ENCODE results near the gene ARID3B. TPM values are rescaled to one million over a fixed set of nuclear protein-coding genes. Genes with fewer than 3 reads are reported as not detected.
A peak's percentile ranks its signal among the peaks of the same experiment; 100 is the strongest.

The ARID3B gene
- total RNA-seq, 1 experiment from 2014 or later = 12.7 TPM

DNA sequence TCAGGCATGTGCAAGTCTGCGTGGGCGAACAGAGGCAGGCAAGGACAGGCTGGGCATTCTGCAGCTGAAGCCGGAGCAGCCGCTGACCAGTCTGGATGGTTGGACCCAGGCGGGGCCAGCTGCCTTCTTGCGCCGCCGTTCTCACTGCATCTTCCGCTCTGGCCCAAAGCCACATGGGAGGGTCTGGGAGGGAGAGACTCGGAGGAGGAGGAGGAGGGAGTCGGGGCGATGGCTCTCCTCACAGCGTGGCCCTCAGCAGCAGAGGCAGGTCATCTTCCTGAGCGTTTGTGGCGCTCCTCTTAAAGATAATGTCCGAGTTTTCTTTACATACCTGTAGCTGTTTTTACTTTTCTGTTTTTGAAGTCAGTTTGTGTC, 80.5 kb downstream of the ARID3B start:
- no peak for ATAC-seq
- in situ Hi-C loops (cut with HindIII; ENCODE audit: low pct_unique_long_range_greater_than_20kb, low sequenced_read_pairs) (no loop called here), intact Hi-C loops (cut with micrococcal nuclease; ENCODE audit: unreplicated experiment) (no loop called here)
- H3K9me3 ChIP-seq (ENCODE audit: control insufficient read depth, insufficient read depth, low read depth, low read length) = no peaks in the 10 kb centered on the region
- no TSS peak for BruUV-seq (replicated peaks)
- H3K27me3 ChIP-seq (ENCODE audit: control insufficient read depth, insufficient read depth, low read length) = no peaks in the 10 kb centered on the region
- ChIA-PET CTCF (interaction anchor here (0.5 to 2.1 kb wide), 8 partner anchors 10 to 176 kb away, joined by 3 to 10 read pairs (median 3); partner anchors contain the start of gene CYP1A1), POLR2A (no interaction called here)
- no peak overlapping the region for H3K4me3 ChIP-seq (ENCODE audit: low read depth in 2 of 2, low read length in 2 of 2)
- peaks cover 30% of the 10 kb centered on the region for H3K36me3 ChIP-seq (ENCODE audit: control insufficient read depth, insufficient read depth, low read length)
- H3K27ac ChIP-seq (ENCODE audit: low read length) = no peak overlapping the region; the same call in 1 of the 2 replicates
- TF ChIP-seq, protein P1, sequence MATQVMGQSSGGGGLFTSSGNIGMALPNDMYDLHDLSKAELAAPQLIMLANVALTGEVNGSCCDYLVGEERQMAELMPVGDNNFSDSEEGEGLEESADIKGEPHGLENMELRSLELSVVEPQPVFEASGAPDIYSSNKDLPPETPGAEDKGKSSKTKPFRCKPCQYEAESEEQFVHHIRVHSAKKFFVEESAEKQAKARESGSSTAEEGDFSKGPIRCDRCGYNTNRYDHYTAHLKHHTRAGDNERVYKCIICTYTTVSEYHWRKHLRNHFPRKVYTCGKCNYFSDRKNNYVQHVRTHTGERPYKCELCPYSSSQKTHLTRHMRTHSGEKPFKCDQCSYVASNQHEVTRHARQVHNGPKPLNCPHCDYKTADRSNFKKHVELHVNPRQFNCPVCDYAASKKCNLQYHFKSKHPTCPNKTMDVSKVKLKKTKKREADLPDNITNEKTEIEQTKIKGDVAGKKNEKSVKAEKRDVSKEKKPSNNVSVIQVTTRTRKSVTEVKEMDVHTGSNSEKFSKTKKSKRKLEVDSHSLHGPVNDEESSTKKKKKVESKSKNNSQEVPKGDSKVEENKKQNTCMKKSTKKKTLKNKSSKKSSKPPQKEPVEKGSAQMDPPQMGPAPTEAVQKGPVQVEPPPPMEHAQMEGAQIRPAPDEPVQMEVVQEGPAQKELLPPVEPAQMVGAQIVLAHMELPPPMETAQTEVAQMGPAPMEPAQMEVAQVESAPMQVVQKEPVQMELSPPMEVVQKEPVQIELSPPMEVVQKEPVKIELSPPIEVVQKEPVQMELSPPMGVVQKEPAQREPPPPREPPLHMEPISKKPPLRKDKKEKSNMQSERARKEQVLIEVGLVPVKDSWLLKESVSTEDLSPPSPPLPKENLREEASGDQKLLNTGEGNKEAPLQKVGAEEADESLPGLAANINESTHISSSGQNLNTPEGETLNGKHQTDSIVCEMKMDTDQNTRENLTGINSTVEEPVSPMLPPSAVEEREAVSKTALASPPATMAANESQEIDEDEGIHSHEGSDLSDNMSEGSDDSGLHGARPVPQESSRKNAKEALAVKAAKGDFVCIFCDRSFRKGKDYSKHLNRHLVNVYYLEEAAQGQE (IDR thresholded peaks at IDR 0.05; ENCODE audit: insufficient read depth in 1 of 2, low read depth in 2 of 2, low read length in 1 of 2) = 0 out of 4 replicates have a peak, but pooled peaks of 1 of the 2 experiments have one; percentile 5
- TF ChIP-seq, protein P2, sequence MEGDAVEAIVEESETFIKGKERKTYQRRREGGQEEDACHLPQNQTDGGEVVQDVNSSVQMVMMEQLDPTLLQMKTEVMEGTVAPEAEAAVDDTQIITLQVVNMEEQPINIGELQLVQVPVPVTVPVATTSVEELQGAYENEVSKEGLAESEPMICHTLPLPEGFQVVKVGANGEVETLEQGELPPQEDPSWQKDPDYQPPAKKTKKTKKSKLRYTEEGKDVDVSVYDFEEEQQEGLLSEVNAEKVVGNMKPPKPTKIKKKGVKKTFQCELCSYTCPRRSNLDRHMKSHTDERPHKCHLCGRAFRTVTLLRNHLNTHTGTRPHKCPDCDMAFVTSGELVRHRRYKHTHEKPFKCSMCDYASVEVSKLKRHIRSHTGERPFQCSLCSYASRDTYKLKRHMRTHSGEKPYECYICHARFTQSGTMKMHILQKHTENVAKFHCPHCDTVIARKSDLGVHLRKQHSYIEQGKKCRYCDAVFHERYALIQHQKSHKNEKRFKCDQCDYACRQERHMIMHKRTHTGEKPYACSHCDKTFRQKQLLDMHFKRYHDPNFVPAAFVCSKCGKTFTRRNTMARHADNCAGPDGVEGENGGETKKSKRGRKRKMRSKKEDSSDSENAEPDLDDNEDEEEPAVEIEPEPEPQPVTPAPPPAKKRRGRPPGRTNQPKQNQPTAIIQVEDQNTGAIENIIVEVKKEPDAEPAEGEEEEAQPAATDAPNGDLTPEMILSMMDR (IDR thresholded peaks at IDR 0.05) = no peak
- no peak for DNase-seq (ENCODE audit: low read depth, low spot score)
- peaks cover 21% of the 10 kb centered on the region for H3K4me1 ChIP-seq (ENCODE audit: control insufficient read depth, insufficient read depth, low read length)

DNA sequence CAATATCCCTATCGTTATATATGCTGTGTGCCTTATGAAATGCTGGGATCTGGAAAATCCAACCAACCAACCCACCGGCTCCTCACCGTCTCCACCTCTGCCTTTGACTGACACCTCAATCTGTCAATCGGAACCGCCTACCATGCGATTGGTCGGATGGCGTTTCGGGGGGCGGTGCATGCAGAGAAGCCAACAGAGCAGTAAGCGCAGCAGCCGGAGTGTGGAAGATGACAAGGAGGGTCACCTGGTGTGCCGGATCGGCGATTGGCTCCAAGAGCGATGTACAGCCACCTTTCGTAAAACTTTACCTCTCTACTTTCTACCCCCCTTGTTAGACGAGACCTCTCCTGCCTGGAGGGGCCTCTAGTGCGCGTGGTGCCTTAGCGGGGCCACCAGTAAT, 80.9 kb downstream of the ARID3B start:
- Histone ChIP-seq H3K4me3 (ENCODE audit: low read depth in 2 of 2, low read length in 2 of 2) (no peak overlapping the region), H3K27ac (ENCODE audit: low read length) (no peak overlapping the region), H3K27me3 (ENCODE audit: control insufficient read depth, insufficient read depth, low read length) (no peaks in the 10 kb centered on the region), H3K36me3 (ENCODE audit: control insufficient read depth, insufficient read depth, low read length) (peaks cover 30% of the 10 kb centered on the region), H3K9me3 (ENCODE audit: control insufficient read depth, insufficient read depth, low read depth, low read length) (no peaks in the 10 kb centered on the region), H3K4me1 (ENCODE audit: control insufficient read depth, insufficient read depth, low read length) (peaks cover 17% of the 10 kb centered on the region)
- ATAC-seq (no peak), DNase-seq (ENCODE audit: low read depth, low spot score) (no peak)
- POLR2A ChIA-PET = no interaction called here
- BruUV-seq (replicated peaks) = no TSS peak
- TF ChIP-seq POLR2AphosphoS5 (IDR thresholded peaks at IDR 0.05; ENCODE audit: low read depth, low read length) (no peak), TCF7L2 (IDR thresholded peaks at IDR 0.05; ENCODE audit: low read depth, low read length) (no peak), SIN3A (IDR thresholded peaks at IDR 0.05; ENCODE audit: borderline replicate concordance, insufficient read depth, low read depth, low read length) (no peak)
- TF ChIP-seq, protein P1 (IDR thresholded peaks at IDR 0.05; ENCODE audit: insufficient read depth in 1 of 2, low read depth in 2 of 2, low read length in 1 of 2) = no peak
- TF ChIP-seq, protein P2 (IDR thresholded peaks at IDR 0.05) = no peak
- in situ Hi-C loops (cut with HindIII; ENCODE audit: low pct_unique_long_range_greater_than_20kb, low sequenced_read_pairs) (no loop called here), intact Hi-C loops (cut with micrococcal nuclease; ENCODE audit: unreplicated experiment) (no loop called here)
- CTCF ChIA-PET = interaction anchor here (1.1 to 2.1 kb wide), 3 partner anchors 10 to 175 kb away, joined by 3 to 10 read pairs (median 3); no protein-coding TSS in a partner anchor

Data from Panc1 (cell line).